ENCODE measurements around the gene XPO6.

Gene XPO6

DNA sequence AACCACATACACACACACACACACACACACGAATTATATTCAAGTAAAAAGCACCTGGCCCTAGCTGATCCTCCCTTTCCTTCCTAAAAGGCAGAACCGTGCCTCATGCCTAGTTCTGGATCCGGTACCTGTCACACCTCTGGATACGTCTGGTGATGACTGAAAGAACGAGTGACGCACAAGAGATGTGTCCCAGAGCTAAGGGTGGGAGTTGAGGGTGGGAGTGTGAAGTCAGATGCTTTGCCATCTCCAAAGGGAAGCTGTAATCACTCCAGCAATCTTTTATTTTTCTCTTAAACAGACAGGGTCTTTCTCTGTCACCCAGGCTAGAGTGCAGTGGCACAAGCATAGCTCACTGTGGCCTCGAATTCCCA lies 121.8 kb downstream of the XPO6 start:
- no peak overlapping the region for H3K4me3 ChIP-seq (replicated peaks; ENCODE audit: low read depth, low read length)
- no peak for DNase-seq (ENCODE audit: extremely low read depth, low read depth)
- TF ChIP-seq, protein P1, sequence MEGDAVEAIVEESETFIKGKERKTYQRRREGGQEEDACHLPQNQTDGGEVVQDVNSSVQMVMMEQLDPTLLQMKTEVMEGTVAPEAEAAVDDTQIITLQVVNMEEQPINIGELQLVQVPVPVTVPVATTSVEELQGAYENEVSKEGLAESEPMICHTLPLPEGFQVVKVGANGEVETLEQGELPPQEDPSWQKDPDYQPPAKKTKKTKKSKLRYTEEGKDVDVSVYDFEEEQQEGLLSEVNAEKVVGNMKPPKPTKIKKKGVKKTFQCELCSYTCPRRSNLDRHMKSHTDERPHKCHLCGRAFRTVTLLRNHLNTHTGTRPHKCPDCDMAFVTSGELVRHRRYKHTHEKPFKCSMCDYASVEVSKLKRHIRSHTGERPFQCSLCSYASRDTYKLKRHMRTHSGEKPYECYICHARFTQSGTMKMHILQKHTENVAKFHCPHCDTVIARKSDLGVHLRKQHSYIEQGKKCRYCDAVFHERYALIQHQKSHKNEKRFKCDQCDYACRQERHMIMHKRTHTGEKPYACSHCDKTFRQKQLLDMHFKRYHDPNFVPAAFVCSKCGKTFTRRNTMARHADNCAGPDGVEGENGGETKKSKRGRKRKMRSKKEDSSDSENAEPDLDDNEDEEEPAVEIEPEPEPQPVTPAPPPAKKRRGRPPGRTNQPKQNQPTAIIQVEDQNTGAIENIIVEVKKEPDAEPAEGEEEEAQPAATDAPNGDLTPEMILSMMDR (IDR thresholded peaks at IDR 0.05; ENCODE audit: low read depth, low read length, missing control alignments) = no peak

DNA sequence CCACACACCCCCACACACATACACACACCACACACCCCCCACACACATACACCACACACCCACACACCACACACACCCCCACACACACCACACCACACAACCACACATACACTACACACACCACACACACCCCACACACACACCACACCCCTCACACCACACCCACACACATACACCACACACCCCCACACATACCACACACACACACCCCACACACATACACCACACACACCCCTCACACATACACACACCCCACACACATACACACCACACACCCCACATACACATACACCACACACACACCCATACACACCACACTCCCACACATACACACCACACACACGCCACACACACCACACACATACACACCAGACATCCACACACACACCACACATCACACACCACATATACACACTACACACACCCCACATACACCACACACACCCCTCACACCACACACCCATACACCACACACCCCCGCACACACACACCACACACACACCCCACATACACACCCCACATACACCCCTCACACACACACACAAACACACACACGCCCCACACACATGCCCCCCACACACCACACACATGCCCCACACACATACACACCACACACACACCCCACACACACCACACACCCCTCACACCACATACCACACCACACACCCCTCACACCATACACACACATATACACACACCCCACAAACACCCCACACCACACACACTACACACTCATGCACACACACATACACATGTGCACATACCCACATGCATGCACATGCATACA lies 122.4 kb downstream of the XPO6 start:
- TF ChIP-seq, protein P1 (IDR thresholded peaks at IDR 0.05; ENCODE audit: low read depth, low read length, missing control alignments) = no peak
- DNase-seq (ENCODE audit: extremely low read depth, low read depth) = no peak
- no peak overlapping the region for H3K4me3 ChIP-seq (replicated peaks; ENCODE audit: low read depth, low read length)

DNA sequence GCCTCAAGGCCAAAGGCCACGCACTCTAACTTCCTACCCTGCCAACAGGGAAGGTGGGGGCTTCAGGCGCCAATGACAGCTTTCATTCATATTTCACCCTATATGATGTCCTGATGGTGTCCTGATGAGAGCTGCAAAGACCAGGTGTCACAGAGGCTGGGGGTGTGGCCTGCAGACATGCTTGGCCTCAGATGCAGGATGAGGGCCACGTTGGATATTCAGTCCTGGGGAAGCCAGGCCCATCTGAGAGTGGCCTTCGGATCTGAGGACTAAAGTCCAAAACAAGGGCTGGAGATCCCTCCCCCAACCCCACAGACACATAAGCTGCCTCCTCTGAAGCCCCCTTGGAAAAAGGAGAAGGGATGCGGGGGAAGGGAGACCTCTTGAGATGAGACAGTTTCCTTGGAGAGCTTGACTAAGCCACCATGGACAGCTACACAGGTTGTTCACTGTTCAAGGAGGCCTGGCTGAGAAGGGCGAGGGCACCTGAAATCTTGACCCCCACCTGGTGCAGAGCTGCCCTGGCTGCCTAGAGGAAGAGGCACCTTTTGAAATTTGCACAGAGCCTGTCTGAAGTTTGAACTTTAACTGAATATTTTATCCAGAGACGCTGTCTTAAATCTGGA lies 124.0 kb downstream of the XPO6 start:
- no peak overlapping the region for H3K4me3 ChIP-seq (replicated peaks; ENCODE audit: low read depth, low read length)
- TF ChIP-seq, protein P1 (IDR thresholded peaks at IDR 0.05; ENCODE audit: low read depth, low read length, missing control alignments) = no peak
- DNase-seq (ENCODE audit: extremely low read depth, low read depth) = no peak

DNA sequence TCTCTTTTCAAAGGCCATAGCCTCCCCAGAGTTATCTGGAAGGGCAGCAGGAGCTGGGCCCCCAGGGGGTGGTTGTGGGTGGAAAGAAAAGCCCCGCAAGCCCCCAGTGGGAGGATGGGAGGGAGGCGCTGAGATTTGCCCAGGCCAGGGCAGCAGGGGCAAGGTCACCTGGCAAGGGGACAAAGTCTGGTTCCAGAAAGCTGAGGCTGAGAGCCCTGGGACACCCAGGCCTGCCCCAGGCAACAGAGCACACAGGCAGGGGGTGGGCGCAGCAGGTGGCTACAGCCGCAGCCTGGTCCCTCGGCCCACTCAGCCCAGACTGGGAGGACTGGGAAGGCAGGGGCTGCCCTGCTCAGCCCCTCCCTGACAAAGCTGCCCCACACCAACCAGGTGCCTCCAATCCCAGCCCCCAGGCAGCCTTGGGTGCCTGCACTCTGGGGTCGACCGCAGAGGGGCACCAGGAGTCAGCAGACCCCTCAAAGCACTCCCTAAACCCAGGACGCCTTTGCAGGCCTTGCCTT lies 124.6 kb downstream of the XPO6 start:
- TF ChIP-seq, protein P1 (IDR thresholded peaks at IDR 0.05; ENCODE audit: low read depth, low read length, missing control alignments) = no peak
- no peak overlapping the region for H3K4me3 ChIP-seq (replicated peaks; ENCODE audit: low read depth, low read length)
- DNase-seq (ENCODE audit: extremely low read depth, low read depth) = no peak

DNA sequence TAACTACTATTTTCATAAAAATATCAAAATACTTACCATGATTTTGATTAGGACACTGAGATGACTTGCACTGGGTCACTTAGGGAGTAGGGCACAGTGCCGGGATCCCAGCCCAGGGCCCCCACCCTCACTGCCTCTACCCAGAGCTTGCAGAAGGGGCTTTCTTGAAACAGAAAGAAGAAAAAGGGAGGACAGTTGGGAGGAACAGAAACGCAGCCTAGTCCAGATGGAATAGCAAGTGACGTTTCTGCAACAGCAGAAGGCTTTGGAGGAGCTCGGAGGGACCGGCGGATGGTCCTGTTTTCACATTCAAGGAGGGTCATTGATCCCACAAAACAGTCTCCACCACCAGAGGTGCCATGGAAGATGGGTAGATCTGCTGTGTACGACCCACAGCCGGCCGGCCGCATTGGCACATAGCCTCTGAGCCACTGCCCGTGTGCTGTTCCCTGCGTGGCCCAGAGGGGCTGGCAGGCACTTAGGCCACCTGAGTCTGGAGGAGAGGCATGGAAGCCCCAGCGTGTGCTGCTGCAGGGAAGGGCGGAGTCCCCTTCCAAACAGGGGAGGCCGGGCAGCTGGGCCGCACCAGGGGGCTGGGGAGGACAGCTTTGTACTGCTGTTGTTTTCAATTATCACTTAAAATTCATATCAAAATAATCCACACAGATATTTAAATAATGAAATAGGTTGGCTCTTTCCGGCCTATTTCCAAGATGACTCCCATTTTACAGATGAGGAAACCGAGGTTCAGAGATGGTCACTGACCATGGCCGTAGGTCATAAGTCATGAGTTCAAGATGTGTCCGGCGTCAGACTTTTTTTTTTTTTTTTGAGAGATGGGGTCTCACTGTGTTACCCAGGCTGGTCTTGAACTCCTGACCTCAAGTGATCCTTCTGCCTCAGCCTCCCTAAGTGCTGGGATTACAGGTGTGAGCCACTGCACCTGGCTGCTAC lies 125.3 kb downstream of the XPO6 start:
- no peak overlapping the region for H3K4me3 ChIP-seq (replicated peaks; ENCODE audit: low read depth, low read length)
- TF ChIP-seq, protein P1 (IDR thresholded peaks at IDR 0.05; ENCODE audit: low read depth, low read length, missing control alignments) = no peak
- DNase-seq (ENCODE audit: extremely low read depth, low read depth) = no peak

DNA sequence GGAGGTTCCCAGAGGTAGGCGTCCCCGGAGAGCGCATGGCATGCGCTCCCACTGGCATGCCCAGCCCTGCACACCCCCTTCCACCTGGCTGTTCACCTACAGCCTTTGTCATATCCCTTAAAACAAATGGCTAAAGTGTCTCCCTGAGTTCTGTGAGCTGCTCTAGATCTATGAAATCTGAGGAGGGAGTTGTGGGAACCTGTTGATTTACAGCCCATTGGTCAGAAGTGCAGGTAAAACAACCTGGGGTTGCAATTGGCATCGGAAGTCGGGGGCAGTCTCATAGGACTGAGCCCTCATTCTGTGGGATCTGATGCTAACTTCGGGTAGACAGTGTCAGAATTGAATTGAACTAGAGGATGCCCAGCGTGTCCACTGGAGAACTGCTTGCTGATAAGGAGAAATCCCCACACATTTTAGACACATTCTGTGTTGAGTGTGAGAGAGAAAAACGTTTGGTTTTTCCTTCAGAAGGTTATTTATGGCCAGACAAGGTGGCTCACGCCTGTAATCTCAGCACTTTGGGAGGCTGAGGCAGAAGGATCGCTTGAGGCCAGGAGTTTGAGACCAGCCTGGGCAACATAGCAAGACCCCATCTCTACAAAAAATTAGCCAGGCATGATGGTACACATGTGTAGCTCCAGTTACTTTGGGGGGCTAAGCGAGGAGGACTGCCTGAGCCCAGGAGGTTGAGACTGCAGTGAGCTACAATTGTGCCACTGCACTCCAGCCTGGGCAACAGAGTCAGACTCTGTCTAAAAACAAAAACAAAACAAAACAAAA lies 126.2 kb downstream of the XPO6 start:
- no peak for DNase-seq (ENCODE audit: extremely low read depth, low read depth)
- TF ChIP-seq, protein P1 (IDR thresholded peaks at IDR 0.05; ENCODE audit: low read depth, low read length, missing control alignments) = no peak
- H3K4me3 ChIP-seq (replicated peaks; ENCODE audit: low read depth, low read length) = no peak overlapping the region
